Epidermal melanocyte (primary cell): Measurements from ENCODE around the gene ACSL5.
"Not testable (repeated sequence)": the region's sequence is repeated elsewhere in the genome, so short reads cannot be mapped to it uniquely, and the experiment has no call there.

ENCODE experiments used
- DNase-seq: peaks from one replicate; pipeline ENCODE4 v3.0.0; 2011; ENCODE audit warnings: low spot score; ENCODE audit not compliant: insufficient read length

ACSL5 gene

DNA sequence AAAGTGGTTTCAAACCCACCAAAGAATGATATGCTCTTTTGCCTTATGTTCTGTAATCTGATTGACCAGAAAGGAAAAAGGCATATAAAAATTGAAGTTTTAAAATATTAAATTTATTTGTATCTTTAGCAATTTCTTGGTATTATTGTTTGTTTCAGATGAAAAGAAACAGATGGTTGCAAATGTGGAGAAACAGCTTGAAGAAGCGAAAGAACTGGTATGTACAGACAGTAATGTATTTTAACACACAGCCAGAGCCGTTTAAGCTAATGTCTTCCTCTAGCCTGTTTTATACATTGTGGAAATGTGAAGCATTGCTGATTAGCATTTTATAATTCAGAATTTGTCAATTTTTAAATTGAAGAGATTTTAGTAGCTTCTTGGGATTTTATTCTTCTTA is 86.5 kb downstream of the ACSL5 start:
- DNase-seq: no peak

DNA sequence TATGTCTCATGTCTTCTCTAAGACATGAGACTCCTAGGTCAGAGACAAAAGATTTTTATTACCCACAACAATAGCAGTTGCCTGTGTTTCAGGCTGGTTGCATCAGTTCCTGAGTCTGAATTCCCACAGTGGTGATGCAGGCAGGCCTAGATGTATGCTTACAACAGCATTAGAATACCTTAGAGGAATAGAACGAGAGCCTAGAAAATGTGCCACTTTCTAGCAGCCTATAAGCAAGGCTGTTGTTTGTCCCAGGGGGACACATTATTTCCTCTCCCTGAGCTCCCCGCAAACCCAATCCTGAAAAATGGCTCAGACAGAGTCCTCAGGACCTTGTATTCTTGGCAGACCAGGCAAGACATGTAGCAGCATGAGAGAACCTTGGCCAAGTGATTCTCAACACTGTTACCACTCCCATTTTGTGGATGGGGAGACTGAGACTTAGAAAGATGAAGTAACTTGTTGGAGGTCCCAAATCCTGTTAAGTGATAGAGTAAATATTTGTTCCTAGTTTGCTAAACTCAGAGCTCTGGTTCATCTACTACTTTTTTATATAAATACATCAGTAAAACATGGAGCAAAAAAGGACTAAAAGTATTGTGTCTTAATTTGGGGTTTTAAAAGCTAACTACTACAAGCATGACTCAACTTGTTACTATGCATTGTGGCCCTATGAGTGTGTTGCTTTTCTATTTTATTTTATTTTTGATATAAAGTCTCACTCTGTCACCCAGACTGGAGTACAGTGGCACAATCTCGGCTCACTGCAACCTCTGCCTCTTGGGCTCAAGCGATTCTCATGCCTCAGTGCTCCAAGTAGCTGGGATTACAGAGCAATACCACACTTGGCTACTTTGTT is 87.3 kb downstream of the ACSL5 start:
- DNase-seq: no peak

DNA sequence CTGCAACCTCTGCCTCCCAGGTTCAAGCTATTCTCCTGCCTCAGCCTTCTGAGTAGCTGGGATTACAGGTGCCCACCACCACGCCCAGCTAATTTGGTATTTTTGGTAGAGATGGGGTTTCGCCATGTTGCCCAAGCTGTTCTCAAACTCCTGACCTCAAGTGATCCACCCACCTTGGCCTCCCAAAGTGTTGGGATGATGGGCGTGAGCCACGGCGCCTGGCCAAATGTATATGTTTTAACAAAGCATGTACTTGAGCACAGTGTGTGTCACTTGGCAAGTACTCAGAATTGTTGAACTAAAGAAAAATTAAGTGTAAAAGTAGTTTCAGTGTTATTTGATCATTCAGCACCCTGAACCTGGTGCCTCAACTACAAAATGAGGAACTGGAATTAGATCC is 90.2 kb downstream of the ACSL5 start:
- not testable (repeated sequence) for DNase-seq

DNA sequence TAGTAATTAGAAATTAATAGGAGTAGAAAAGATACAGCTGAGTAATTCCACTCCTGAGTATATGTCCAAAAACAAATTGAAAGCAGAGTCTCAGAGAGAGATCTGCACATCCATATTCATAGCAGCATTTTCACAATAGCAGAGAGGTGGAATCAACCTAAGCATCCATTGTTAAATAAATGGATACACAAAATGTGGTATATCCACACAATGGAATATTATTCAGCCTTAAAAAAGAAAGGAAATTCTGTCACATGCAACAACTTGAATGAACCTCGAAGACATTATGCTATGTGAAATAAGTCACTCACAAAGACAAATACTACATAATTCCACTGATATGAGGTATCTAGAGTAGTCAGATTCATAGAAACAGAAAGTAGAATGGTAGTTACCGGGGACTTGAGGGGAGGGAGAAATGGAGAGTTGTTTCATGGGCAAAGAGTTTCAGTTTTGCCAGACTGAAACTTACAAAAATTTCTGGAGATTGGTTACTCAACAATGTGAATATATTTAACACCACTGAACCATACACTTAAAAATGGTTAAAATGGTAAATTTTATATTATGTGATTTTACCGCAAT is 91.5 kb downstream of the ACSL5 start:
- no peak for DNase-seq

DNA sequence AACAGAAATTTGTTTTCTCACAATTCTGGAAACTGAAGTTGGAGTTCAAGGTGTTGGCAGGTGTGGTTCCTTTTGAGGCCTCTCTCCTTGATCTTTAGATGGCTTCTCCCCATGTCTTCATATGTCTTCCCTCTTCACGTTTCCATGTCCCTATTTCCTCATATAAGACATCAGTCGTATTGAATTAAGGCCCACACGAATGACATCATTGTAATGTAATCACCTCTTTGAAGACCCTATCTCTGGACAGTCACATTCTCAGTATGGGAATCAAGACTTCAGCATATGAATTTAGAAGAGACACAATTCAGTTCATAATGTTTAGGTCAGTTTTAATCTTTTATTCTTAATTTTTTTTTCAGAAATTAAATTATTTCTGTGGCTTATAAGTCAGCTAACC is 92.9 kb downstream of the ACSL5 start:
- DNase-seq: no peak

DNA sequence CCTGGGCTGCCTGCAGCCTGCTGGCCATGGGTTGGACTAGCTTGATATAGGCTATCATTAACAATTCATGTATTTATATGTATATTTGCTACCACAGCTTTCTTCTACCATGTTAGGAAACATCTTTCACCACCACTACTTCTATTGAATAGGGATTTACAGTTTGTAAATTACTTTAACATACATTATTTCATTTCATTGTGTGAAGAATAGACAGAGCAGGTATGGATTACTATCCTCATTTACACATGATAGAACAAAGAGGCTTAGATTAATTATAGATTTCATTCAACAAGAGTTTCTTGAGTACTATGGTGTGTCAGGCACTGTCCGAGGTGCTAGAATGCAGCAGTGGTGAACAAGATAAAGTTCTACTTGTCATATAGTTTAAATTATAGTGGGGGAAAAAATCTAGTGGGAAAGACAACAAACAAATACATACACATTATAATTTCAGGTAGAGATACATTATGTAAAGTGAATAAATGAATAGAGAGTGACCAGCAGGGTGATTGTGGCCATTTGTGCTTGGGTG is 93.7 kb downstream of the ACSL5 start:
- no peak for DNase-seq

DNA sequence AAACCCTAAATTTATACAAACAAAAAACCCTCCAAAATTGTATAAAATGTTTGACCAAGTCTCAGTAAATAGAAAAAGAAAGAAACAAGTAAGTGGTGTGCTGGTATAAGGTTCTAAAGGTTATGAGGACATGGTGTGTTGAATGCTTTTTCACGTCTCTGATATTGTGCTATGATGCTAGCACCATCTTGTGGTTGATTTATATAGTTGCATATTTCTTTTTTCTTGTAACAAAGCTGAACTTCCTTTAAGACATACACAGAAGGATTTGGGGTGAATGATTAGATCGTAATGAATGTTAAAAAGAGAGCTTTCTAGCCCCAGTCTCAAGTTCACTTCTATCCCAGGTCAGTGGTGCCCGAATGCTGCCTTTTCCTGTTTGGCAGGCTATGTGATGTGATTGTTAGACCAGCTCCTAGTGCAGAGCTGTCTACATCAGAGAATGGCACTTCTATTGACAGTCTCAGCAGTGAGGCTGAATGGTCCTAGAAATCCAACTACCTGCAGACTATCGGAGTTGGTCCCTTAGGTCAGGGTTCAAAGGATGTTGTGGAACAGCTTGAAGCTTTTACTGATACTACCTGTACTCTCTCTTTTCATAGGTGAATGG is 98.1 kb downstream of the ACSL5 start:
- peak; percentile 64 for DNase-seq

DNA sequence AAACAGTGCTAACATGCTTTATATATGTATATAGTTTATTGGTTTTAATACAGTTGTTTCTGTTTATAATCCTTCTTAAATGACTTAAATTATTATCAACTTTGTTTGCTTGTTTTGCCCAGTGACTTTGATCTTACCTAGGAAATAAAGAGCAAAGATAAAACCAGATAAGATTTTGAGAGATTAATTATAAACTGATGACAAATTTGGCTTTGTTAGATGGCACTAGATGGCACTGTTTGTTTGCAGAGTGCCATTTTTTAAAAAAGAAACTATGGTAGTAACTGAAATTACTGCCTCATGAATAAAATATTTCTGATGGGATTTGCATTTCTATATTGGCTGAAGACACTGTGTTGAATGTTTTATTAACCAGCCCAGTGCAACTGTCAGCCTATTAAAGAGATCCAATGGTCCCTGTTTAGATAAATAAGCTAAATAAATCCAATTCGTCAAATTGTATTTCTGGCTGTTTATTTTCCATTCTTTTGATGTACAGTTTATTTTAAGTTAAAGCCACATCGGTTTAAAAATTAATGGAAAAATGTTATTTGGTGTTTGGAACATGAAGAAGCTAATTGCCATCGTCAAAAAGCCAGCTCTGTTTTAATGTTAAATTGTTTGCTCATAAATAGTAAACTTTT is 101.8 kb downstream of the ACSL5 start:
- no peak for DNase-seq
